ENCODE measurements around the gene EVA1C. TPM values are rescaled to one million over a fixed set of nuclear protein-coding genes. Genes with fewer than 3 reads are reported as not detected.
"Not testable (repeated sequence)": the region's sequence is repeated elsewhere in the genome, so short reads cannot be mapped to it uniquely, and the experiment has no call there.

Gene EVA1C
- total and polyA plus RNA-seq, 2 experiments from 2014 or later = 4.6 to 6.9 TPM

GRCh38 chr21:32525282-32525681, 112.8 kb downstream of the EVA1C start:
- Histone ChIP-seq H3K4me2 (no peak overlapping the region), H3K4me1 (ENCODE audit: insufficient read depth) (peaks cover 24% of the 10 kb centered on the region), H2AFZ (no peak overlapping the region), H3K79me2 (replicated peaks; ENCODE audit: insufficient read depth) (no peaks in the 10 kb centered on the region), H3F3A (replicated peaks; ENCODE audit: low read depth) (peaks cover 8% of the 10 kb centered on the region; the same call in 1 of the 2 replicates), H3K36me3 (ENCODE audit: insufficient read depth) (no peaks in the 10 kb centered on the region; the same call in 1 of the 2 replicates), H4K20me1 (replicated peaks; ENCODE audit: insufficient read depth) (no peaks in the 10 kb centered on the region), H3K4me3 (no peak overlapping the region), H3K9me2 (ENCODE audit: insufficient read depth) (no peaks in the 10 kb centered on the region; the same call in 1 of the 2 replicates), H3K27ac (ENCODE audit: low read depth) (no peak overlapping the region), H3K27me3 (ENCODE audit: insufficient read depth) (no peaks in the 10 kb centered on the region)
- Mint-ChIP-seq H3K4me1 (peaks cover 37% of the 10 kb centered on the region), H3K9me3 (peaks cover 5% of the 10 kb centered on the region), H3K27ac (peak overlapping the region; percentile 74; the same call in 1 of the 2 replicates), H3K36me3 (ENCODE audit: low read depth) (peaks cover 5% of the 10 kb centered on the region; the same call in 2 of the 3 replicates), H3K4me3 (no peak overlapping the region), H3K27me3 (ENCODE audit: insufficient read depth, low read depth, poor library complexity) (peaks cover 2% of the 10 kb centered on the region)
- TF ChIP-seq REST (IDR thresholded peaks at IDR 0.05; ENCODE audit: unreplicated experiment) (no peak), CTCF (conservative IDR thresholded peaks at IDR 0.05; ENCODE audit: low read depth in 2 of 2) (peak in 1 of 2 experiments; percentile 11; a peak in 1 of 4 replicates), EZH2phosphoT487 (IDR thresholded peaks at IDR 0.05; ENCODE audit: unreplicated experiment) (no peak), EZH2 (IDR thresholded peaks at IDR 0.05; ENCODE audit: low read depth, unreplicated experiment) (no peak), POLR2AphosphoS5 (IDR thresholded peaks at IDR 0.05; ENCODE audit: low read depth) (no peak)
- ATAC-seq (peak; percentile 81), DNase-seq (ENCODE audit: low spot score) (peak; percentile 38)

- Mint-ChIP-seq H3K4me1 (peaks cover 17% of the 10 kb centered on the region), H3K27ac (no peak overlapping the region), H3K36me3 (ENCODE audit: low read depth) (peaks cover 15% of the 10 kb centered on the region), H3K27me3 (ENCODE audit: insufficient read depth, low read depth, poor library complexity) (peaks cover 5% of the 10 kb centered on the region), H3K9me3 (peaks cover 17% of the 10 kb centered on the region), H3K4me3 (no peak overlapping the region)
- H3K4me3 ChIP-seq = no peak overlapping the region
- no peaks in the 10 kb centered on the region for H3K27me3 ChIP-seq (ENCODE audit: insufficient read depth)
- H3K27ac ChIP-seq (ENCODE audit: low read depth) = no peak overlapping the region
- peaks cover 10% of the 10 kb centered on the region; the same call in 1 of the 2 replicates for H3K4me1 ChIP-seq (ENCODE audit: insufficient read depth)
- ATAC-seq (no peak), DNase-seq (ENCODE audit: low spot score) (no peak)
- no peak overlapping the region for H2AFZ ChIP-seq
- no peak for TF ChIP-seq ZNF331 (CRISPR knock-in tag; IDR thresholded peaks at IDR 0.05; ENCODE audit: low read depth)
- no peaks in the 10 kb centered on the region for H3K79me2 ChIP-seq (replicated peaks; ENCODE audit: insufficient read depth)
- H3K9me2 ChIP-seq (ENCODE audit: insufficient read depth) = no peaks in the 10 kb centered on the region; the same call in 1 of the 2 replicates
- peaks cover 5% of the 10 kb centered on the region; the same call in 1 of the 2 replicates for H3F3A ChIP-seq (replicated peaks; ENCODE audit: low read depth)
- no peak overlapping the region for H3K4me2 ChIP-seq
- H4K20me1 ChIP-seq (replicated peaks; ENCODE audit: insufficient read depth) = no peaks in the 10 kb centered on the region
- H3K36me3 ChIP-seq (ENCODE audit: insufficient read depth) = no peaks in the 10 kb centered on the region; the same call in 1 of the 2 replicates
Observed at GRCh38 chr21:32529679-32530078, 117.2 kb downstream of the EVA1C start.

GRCh38 chr21:32530809-32531208, 118.3 kb downstream of the EVA1C start:
- not testable (repeated sequence) for DNase-seq (ENCODE audit: low spot score)

GRCh38 chr21:32531561-32531960, 119.1 kb downstream of the EVA1C start:
- H3K27me3 ChIP-seq (ENCODE audit: insufficient read depth); H3F3A ChIP-seq (replicated peaks; ENCODE audit: low read depth); H3K27ac ChIP-seq (ENCODE audit: low read depth); H2AFZ ChIP-seq; H3K4me2 ChIP-seq; H3K27me3 Mint-ChIP-seq (ENCODE audit: insufficient read depth, low read depth, poor library complexity); H3K79me2 ChIP-seq (replicated peaks; ENCODE audit: insufficient read depth); DNase-seq (ENCODE audit: low spot score); H3K4me1 ChIP-seq (ENCODE audit: insufficient read depth); H3K36me3 ChIP-seq (ENCODE audit: insufficient read depth); H3K4me1 Mint-ChIP-seq; H4K20me1 ChIP-seq (replicated peaks; ENCODE audit: insufficient read depth); H3K27ac Mint-ChIP-seq; H3K4me3 Mint-ChIP-seq; H3K9me2 ChIP-seq (ENCODE audit: insufficient read depth); ATAC-seq; H3K4me3 ChIP-seq: not testable (repeated sequence)
- peaks cover 17% of the 10 kb centered on the region for H3K9me3 Mint-ChIP-seq
- H3K36me3 Mint-ChIP-seq (ENCODE audit: low read depth) = peaks cover 15% of the 10 kb centered on the region

More at GRCh38 chr21:32530809-32531208, 118.3 kb downstream of the EVA1C start:
- not testable (repeated sequence) for H3K27ac Mint-ChIP-seq; H3K4me3 ChIP-seq; H3K4me1 ChIP-seq (ENCODE audit: insufficient read depth); H3K9me2 ChIP-seq (ENCODE audit: insufficient read depth); H3K36me3 ChIP-seq (ENCODE audit: insufficient read depth); H4K20me1 ChIP-seq (replicated peaks; ENCODE audit: insufficient read depth); H3K79me2 ChIP-seq (replicated peaks; ENCODE audit: insufficient read depth); H3K27me3 Mint-ChIP-seq (ENCODE audit: insufficient read depth, low read depth, poor library complexity); ATAC-seq; H3K4me1 Mint-ChIP-seq; H2AFZ ChIP-seq; H3K4me2 ChIP-seq; H3K27ac ChIP-seq (ENCODE audit: low read depth); H3K4me3 Mint-ChIP-seq; H3F3A ChIP-seq (replicated peaks; ENCODE audit: low read depth); H3K27me3 ChIP-seq (ENCODE audit: insufficient read depth)
- peaks cover 15% of the 10 kb centered on the region for H3K36me3 Mint-ChIP-seq (ENCODE audit: low read depth)
- H3K9me3 Mint-ChIP-seq = peaks cover 17% of the 10 kb centered on the region
